HepG2 (cell line): ENCODE data around the gene PC. TPM values are rescaled to one million over a fixed set of nuclear protein-coding genes. Genes with fewer than 3 reads are reported as not detected.

Experiments
- AGO2 ChIP-seq: fragments of 200-400 bp; formaldehyde crosslinking; optimal IDR thresholded peaks from 2 replicates; pipeline ENCODE3; 2017; ENCODE audit warnings: mild to moderate bottlenecking, low read depth, low read length, moderate library complexity
- CREB1 ChIP-seq, 2 experiments: fragments of 450-650 bp in 1 of 2; IDR thresholded peaks; 2 replicates each; pipeline ENCODE4 v1.6.1; 2016 to 2017; ENCODE audit warnings: control low read depth in 1 of 2, mild to moderate bottlenecking in 1 of 2, missing compliant biosample characterization in 1 of 2, missing genetic modification characterization in 1 of 2
- ELF4 ChIP-seq: sonication (generic); formaldehyde crosslinking; IDR thresholded peaks from 2 replicates; pipeline ENCODE4 v1.5.0; 2020; ENCODE audit warnings: missing genetic modification reagents, mild to moderate bottlenecking, moderate library complexity, borderline replicate concordance
- FOXP4 ChIP-seq: sonication (generic); formaldehyde crosslinking; IDR thresholded peaks from 2 replicates; pipeline ENCODE4 v1.4.0; 2020; ENCODE audit warnings: missing genetic modification reagents
- HNF4A ChIP-seq: sonication (generic); formaldehyde crosslinking; IDR thresholded peaks from 2 replicates; pipeline ENCODE4 v1.4.0; 2020; ENCODE audit warnings: missing genetic modification reagents
- KMT2B ChIP-seq: IDR thresholded peaks from 2 replicates; pipeline ENCODE4 v1.6.1; 2016; ENCODE audit warnings: missing genetic modification reagents, missing compliant biosample characterization
- NFYC ChIP-seq: IDR thresholded peaks from 2 replicates; pipeline ENCODE4 v1.6.1; 2016; ENCODE audit warnings: missing genetic modification reagents, missing compliant biosample characterization
- PITX1 ChIP-seq: sonication (generic); formaldehyde crosslinking; IDR thresholded peaks from 2 replicates; pipeline ENCODE4 v1.5.1; 2020; ENCODE audit warnings: mild to moderate bottlenecking, missing genetic modification reagents
- PRDM15 ChIP-seq: sonication (generic); formaldehyde crosslinking; IDR thresholded peaks from 2 replicates; pipeline ENCODE4 v1.4.0; 2020; ENCODE audit warnings: missing genetic modification reagents
- TARDBP ChIP-seq: sonication (generic); formaldehyde crosslinking; IDR thresholded peaks from 2 replicates; pipeline ENCODE4 v1.8.0; 2022; ENCODE audit warnings: mild to moderate bottlenecking, missing genetic modification reagents
- TERF1 ChIP-seq: sonication (generic); formaldehyde crosslinking; IDR thresholded peaks from 2 replicates; pipeline ENCODE4 v1.8.0; 2022; ENCODE audit warnings: mild to moderate bottlenecking, missing genetic modification reagents, moderate library complexity
- ZEB1 ChIP-seq: IDR thresholded peaks from 2 replicates; pipeline ENCODE4 v1.6.1; 2012; ENCODE audit warnings: mild to moderate bottlenecking, low read depth, inconsistent platforms; ENCODE audit not compliant: insufficient replicate concordance
- ZNF205 ChIP-seq: IDR thresholded peaks from 2 replicates; pipeline ENCODE4 v1.6.1; 2018; ENCODE audit warnings: missing biosample characterization, missing genetic modification reagents
- ZNF749 ChIP-seq: sonication (generic); formaldehyde crosslinking; IDR thresholded peaks from 2 replicates; pipeline ENCODE4 v1.8.0; 2022; ENCODE audit warnings: mild to moderate bottlenecking, missing genetic modification reagents, moderate library complexity, borderline replicate concordance
- ZNF792 ChIP-seq: IDR thresholded peaks from 2 replicates; pipeline ENCODE4 v1.6.1; 2016
- polyA plus RNA-seq, 8 experiments: library from polyadenylated mRNA; depleted of rRNA in 3 of 8; stranded (reverse) in 7 of 8; unstranded in 1 of 8; fragments of >200 nt; fragmentation: Illumina TruSeq in 4 of 8; extraction: Trizol in 4 of 8; gene quantifications; 2 replicates each; pipeline versions ENCODE4 v1.2.1 to v1.2.3, GENCODE V29; 2011 to 2016; ENCODE audit warnings: low read depth in 4 of 8, missing spikeins in 1 of 8, mixed read lengths in 1 of 8; ENCODE audit not compliant: insufficient read depth in 1 of 8
- total RNA-seq, 5 experiments: library from RNA; depleted of rRNA; stranded (reverse); fragments of >200 nt; fragmentation: Illumina TruSeq; extraction: Trizol; gene quantifications; 2 replicates each; pipeline ENCODE4 v1.2.3, GENCODE V29; 2016; ENCODE audit warnings: low read depth in 1 of 5
- TF ChIP-seq, protein P1 (sequence below): sonication (generic); formaldehyde crosslinking; IDR thresholded peaks from 2 replicates; pipeline ENCODE4 v1.5.0; 2020; ENCODE audit warnings: mild to moderate bottlenecking, missing genetic modification reagents

The PC gene
- total and polyA plus RNA-seq, 2 of the 13 experiments (the other 11 are each of a cell fraction or from before 2014, with no cell fraction given): 29.0 to 39.0 TPM

GRCh38 chr11:66901964-66902390 lies 56.2 kb downstream of the PC start (continued):
- TF ChIP-seq PRDM15 (CRISPR knock-in tag) (peak; percentile 50; the same call in 1 of the 2 replicates), ZEB1 (no peak), PITX1 (CRISPR knock-in tag) (peak; percentile 87), ELF4 (CRISPR knock-in tag) (no peak), ZNF792 (CRISPR knock-in tag) (peak; percentile 98), NFYC (CRISPR knock-in tag) (peak; percentile 24; the same call in 1 of the 2 replicates), HNF4A (CRISPR knock-in tag) (peak; percentile 98), ZNF749 (no peak), KMT2B (CRISPR knock-in tag) (peak; percentile 44; the same call in 1 of the 2 replicates), AGO2 (no peak), ZNF205 (peak; percentile 92; the same call in 1 of the 2 replicates), CREB1 (IDR thresholded peaks at IDR 0.05) (no peak), CREB1 (CRISPR knock-in tag; IDR thresholded peaks at IDR 0.05) (peak; percentile 78; the same call in 1 of the 2 replicates), FOXP4 (CRISPR knock-in tag) (peak; percentile 96), TERF1 (CRISPR knock-in tag) (no peak), TARDBP (peak; percentile 96)
- TF ChIP-seq, protein P1, sequence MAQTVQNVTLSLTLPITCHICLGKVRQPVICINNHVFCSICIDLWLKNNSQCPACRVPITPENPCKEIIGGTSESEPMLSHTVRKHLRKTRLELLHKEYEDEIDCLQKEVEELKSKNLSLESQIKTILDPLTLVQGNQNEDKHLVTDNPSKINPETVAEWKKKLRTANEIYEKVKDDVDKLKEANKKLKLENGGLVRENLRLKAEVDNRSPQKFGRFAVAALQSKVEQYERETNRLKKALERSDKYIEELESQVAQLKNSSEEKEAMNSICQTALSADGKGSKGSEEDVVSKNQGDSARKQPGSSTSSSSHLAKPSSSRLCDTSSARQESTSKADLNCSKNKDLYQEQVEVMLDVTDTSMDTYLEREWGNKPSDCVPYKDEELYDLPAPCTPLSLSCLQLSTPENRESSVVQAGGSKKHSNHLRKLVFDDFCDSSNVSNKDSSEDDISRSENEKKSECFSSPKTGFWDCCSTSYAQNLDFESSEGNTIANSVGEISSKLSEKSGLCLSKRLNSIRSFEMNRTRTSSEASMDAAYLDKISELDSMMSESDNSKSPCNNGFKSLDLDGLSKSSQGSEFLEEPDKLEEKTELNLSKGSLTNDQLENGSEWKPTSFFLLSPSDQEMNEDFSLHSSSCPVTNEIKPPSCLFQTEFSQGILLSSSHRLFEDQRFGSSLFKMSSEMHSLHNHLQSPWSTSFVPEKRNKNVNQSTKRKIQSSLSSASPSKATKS: no peak
